ENCODE data around the gene TTC7B. TPM values are rescaled to one million over a fixed set of nuclear protein-coding genes. Genes with fewer than 3 reads are reported as not detected.

The TTC7B gene
- total RNA-seq, 4 donors from 2014 or later, result 14.3 to 48.9 (median 32.5) TPM

- DNase-seq (ENCODE audit: low spot score in 2 of 2), result no peak
- WGBS, result 94% methylated on average over 2 of the region's 3 CpGs
- Histone ChIP-seq H3K4me1 (no peaks in the 10 kb centered on the region), H3K36me3 (no peaks in the 10 kb centered on the region), H3K27me3 (no peaks in the 10 kb centered on the region), H3K9me3 (no peaks in the 10 kb centered on the region), H3K4me3 (no peak overlapping the region), H3K27ac (no peak overlapping the region)
- TF ChIP-seq EP300 (IDR thresholded peaks at IDR 0.05), result no peak
- TF ChIP-seq POLR2A (IDR thresholded peaks at IDR 0.05), result no peak
- TF ChIP-seq POLR2AphosphoS5 (IDR thresholded peaks at IDR 0.05), result no peak
- TF ChIP-seq CTCF (IDR thresholded peaks at IDR 0.05), result no peak
Measured at GRCh38 chr14:90641168-90641567, 175.1 kb downstream of the TTC7B start.

GRCh38 chr14:90639641-90640040 lies 176.6 kb downstream of the TTC7B start:
- Histone ChIP-seq H3K9me3 (no peaks in the 10 kb centered on the region), H3K36me3 (no peaks in the 10 kb centered on the region), H3K27ac (no peak overlapping the region), H3K4me3 (no peak overlapping the region), H3K4me1 (no peaks in the 10 kb centered on the region), H3K27me3 (no peaks in the 10 kb centered on the region)
- no peak for TF ChIP-seq EP300 (IDR thresholded peaks at IDR 0.05)
- no peak for TF ChIP-seq POLR2AphosphoS5 (IDR thresholded peaks at IDR 0.05)
- no peak for TF ChIP-seq POLR2A (IDR thresholded peaks at IDR 0.05)
- no peak for TF ChIP-seq CTCF (IDR thresholded peaks at IDR 0.05)
- DNase-seq (ENCODE audit: low spot score in 2 of 2), result no peak
- 92% methylated on average over 9 of the region's 9 CpGs for WGBS

- WGBS, result 85% methylated on average over 2 of the region's 2 CpGs
- H3K27me3 ChIP-seq, result no peaks in the 10 kb centered on the region
- peaks cover 17% of the 10 kb centered on the region for H3K4me1 ChIP-seq
- TF ChIP-seq POLR2AphosphoS5 (IDR thresholded peaks at IDR 0.05) (no peak), CTCF (IDR thresholded peaks at IDR 0.05) (no peak), POLR2A (IDR thresholded peaks at IDR 0.05) (no peak), EP300 (IDR thresholded peaks at IDR 0.05) (no peak)
- DNase-seq (ENCODE audit: low spot score in 2 of 2), result no peak
- no peaks in the 10 kb centered on the region for H3K36me3 ChIP-seq
- no peaks in the 10 kb centered on the region for H3K9me3 ChIP-seq
- no peak overlapping the region for H3K4me3 ChIP-seq
- no peak overlapping the region for H3K27ac ChIP-seq
Measured at GRCh38 chr14:90632871-90633270, 183.4 kb downstream of the TTC7B start.

- no peaks in the 10 kb centered on the region for H3K9me3 ChIP-seq
- no peak overlapping the region for H3K27ac ChIP-seq
- no peak overlapping the region for H3K4me3 ChIP-seq
- no peaks in the 10 kb centered on the region for H3K36me3 ChIP-seq
- TF ChIP-seq EP300 (IDR thresholded peaks at IDR 0.05), result no peak
- TF ChIP-seq CTCF (IDR thresholded peaks at IDR 0.05), result no peak
- no peak for TF ChIP-seq POLR2A (IDR thresholded peaks at IDR 0.05)
- TF ChIP-seq POLR2AphosphoS5 (IDR thresholded peaks at IDR 0.05), result no peak
- no peaks in the 10 kb centered on the region for H3K27me3 ChIP-seq
- 87% methylated on average over 3 of the region's 3 CpGs for WGBS
- peaks cover 19% of the 10 kb centered on the region for H3K4me1 ChIP-seq
- DNase-seq (ENCODE audit: low spot score in 2 of 2), result no peak
Measured at GRCh38 chr14:90632451-90632850, 183.8 kb downstream of the TTC7B start.

GRCh38 chr14:90630171-90630806 lies 185.9 kb downstream of the TTC7B start:
- H3K9me3 ChIP-seq, result no peaks in the 10 kb centered on the region
- TF ChIP-seq CTCF (IDR thresholded peaks at IDR 0.05) (no peak), POLR2AphosphoS5 (IDR thresholded peaks at IDR 0.05) (no peak), EP300 (IDR thresholded peaks at IDR 0.05) (no peak), POLR2A (IDR thresholded peaks at IDR 0.05) (no peak)
- 73% methylated on average over 12 of the region's 12 CpGs for WGBS
- no peak overlapping the region for H3K4me3 ChIP-seq
- H3K27ac ChIP-seq, result no peak overlapping the region
- H3K27me3 ChIP-seq, result no peaks in the 10 kb centered on the region
- H3K36me3 ChIP-seq, result no peaks in the 10 kb centered on the region
- no peak for DNase-seq (ENCODE audit: low spot score in 2 of 2)
- H3K4me1 ChIP-seq, result peaks cover 30% of the 10 kb centered on the region
